ENCODE data around the gene ARRB2. TPM values are rescaled to one million over a fixed set of nuclear protein-coding genes. Genes with fewer than 3 reads are reported as not detected.
A peak's percentile ranks its signal among the peaks of the same experiment; 100 is the strongest.

Gene ARRB2
- total and polyA plus RNA-seq, 12 donors: 10.8 to 53.5 (median 17.2) TPM

- peaks cover 2 to 74% (median 18%) of the 10 kb centered on the region in 9 donors for H3K4me1 ChIP-seq
- no peak overlapping the region for H3K4me3 ChIP-seq
- H3K9me3 ChIP-seq: no peaks in the 10 kb centered on the region
- intact Hi-C loops (cut with DNase I): loop anchor here in 6 of 10 donors (5.0 to 10.0 kb wide), 3 partner anchors 49 to 151 kb away; partner anchors contain the start of genes GLTPD2 (in 2 of the 6) and VMO1 (in 2 of the 6)
- WGBS, 2 donors: 75 to 76% methylated on average over 9 of the region's 9 CpGs
- peaks cover 0 to 29% (median 0%) of the 10 kb centered on the region in 7 donors for H3K27me3 ChIP-seq
- TF ChIP-seq CTCF (IDR thresholded peaks at IDR 0.05): no peak
- H3K27ac ChIP-seq: peak overlapping the region in 4 of 10 donors; percentile 0 to 90 (median 12)
- no peak for DNase-seq
- ATAC-seq: peak in 1 of 8 donors; percentile 3
- H3K36me3 ChIP-seq: peaks cover 0 to 27% (median 0%) of the 10 kb centered on the region in 9 donors
Measured at GRCh38 chr17:4735876-4736651, 25.6 kb downstream of the ARRB2 start.

- peak in 4 of 8 donors; percentile 7 to 23 (median 12) for ATAC-seq
- Histone ChIP-seq H3K36me3 (peaks cover 0 to 20% (median 0%) of the 10 kb centered on the region in 9 donors), H3K27me3 (peaks cover 0 to 32% (median 0%) of the 10 kb centered on the region in 7 donors), H3K9me3 (no peaks in the 10 kb centered on the region), H3K27ac (peak overlapping the region in 7 of 10 donors; percentile 1 to 82 (median 72)), H3K4me3 (peak overlapping the region; percentile 50 to 95 (median 84)), H3K4me1 (peaks cover 2 to 57% (median 13%) of the 10 kb centered on the region in 9 donors)
- 20 to 24% methylated on average over 41 of the region's 41 CpGs for WGBS, 2 donors
- intact Hi-C loops (cut with DNase I): loop anchor here in 6 of 10 donors (5.0 to 10.0 kb wide), 3 partner anchors 46 to 149 kb away; partner anchors contain the start of genes GLTPD2 (in 2 of the 6) and VMO1 (in 2 of the 6)
- DNase-seq: no peak
- no peak for TF ChIP-seq CTCF (IDR thresholded peaks at IDR 0.05)
Measured at GRCh38 chr17:4738136-4739121, 28.0 kb downstream of the ARRB2 start.

- H3K9me3 ChIP-seq: no peaks in the 10 kb centered on the region
- DNase-seq: peak; percentile 52 to 58
- 0 to 1% methylated on average over 94 to 100 of the region's 100 CpGs for WGBS, 2 donors
- no peak for TF ChIP-seq CTCF (IDR thresholded peaks at IDR 0.05)
- peaks cover 2 to 48% (median 13%) of the 10 kb centered on the region in 9 donors for H3K4me1 ChIP-seq
- ATAC-seq: peak; percentile 52 to 76 (median 66)
- peaks cover 0 to 41% (median 8%) of the 10 kb centered on the region in 7 donors for H3K27me3 ChIP-seq
- H3K4me3 ChIP-seq: peak within 1 kb of the TSS; percentile 50 to 95 (median 84)
- intact Hi-C loops (cut with DNase I): loop anchor here in 6 of 10 donors (5.0 to 10.0 kb wide), 5 partner anchors 43 to 148 kb away; partner anchors contain the start of genes GLTPD2 (in 3 of the 6) and VMO1 (in 3 of the 6)
- peaks cover 0 to 10% (median 0%) of the 10 kb centered on the region in 9 donors for H3K36me3 ChIP-seq
- H3K27ac ChIP-seq: peak within 1 kb of the TSS in 8 of 10 donors; percentile 1 to 82 (median 71)
Measured at GRCh38 chr17:4739122-4740024, 28.9 kb downstream of the ARRB2 start, which contains the start of the genes CXCL16 and ZMYND15. CXCL16 (minus strand) TSS chr17:4739928; CDS start chr17:4739339, 589 bp downstream. ZMYND15 (plus strand) TSS chr17:4739833; CDS start chr17:4740549, 716 bp downstream.
